Activated naive CD4-positive, alpha-beta T cell treated with anti-CD3 and anti-CD28 coated beads for 36 hours (primary cell): ENCODE data around the gene NEK10. TPM values are rescaled to one million over a fixed set of nuclear protein-coding genes. Genes with fewer than 3 reads are reported as not detected.
"Not testable (repeated sequence)": the region's sequence is repeated elsewhere in the genome, so short reads cannot be mapped to it uniquely, and the experiment has no call there.

ENCODE experiments used
- CTCF ChIA-PET: fragments of 350-600 bp; sonication (Branson Sonifier 250); formaldehyde crosslinking; loops from one replicate; lab custom pipeline; 2021; ENCODE audit warnings: antibody characterized with exemption; lab: Charles Lee
- DNase-seq: peaks from one replicate; pipeline ENCODE4 v3.0.0-alpha.2; 2020
- H3K27ac Mint-ChIP-seq: one replicate; pipeline ENCODE4 v1.8.0; 2021; ENCODE audit warnings: mild to moderate bottlenecking, mixed read lengths
- H3K27me3 Mint-ChIP-seq: one replicate; pipeline ENCODE4 v1.8.0; 2021; ENCODE audit warnings: low read depth, mixed read lengths
- H3K36me3 Mint-ChIP-seq: one replicate; pipeline ENCODE4 v1.8.0; 2021; ENCODE audit warnings: low read depth, mixed read lengths
- H3K4me1 Mint-ChIP-seq: one replicate; pipeline ENCODE4 v1.8.0; 2021; ENCODE audit warnings: low read depth, mixed read lengths
- H3K4me3 Mint-ChIP-seq: one replicate; pipeline ENCODE4 v1.8.0; 2021; ENCODE audit warnings: mild to moderate bottlenecking, moderate library complexity, mixed read lengths
- H3K9me3 Mint-ChIP-seq: one replicate; pipeline ENCODE4 v1.8.0; 2021; ENCODE audit warnings: mixed read lengths
- intact Hi-C: fragments of 100-400 bp; cut with micrococcal nuclease; formaldehyde crosslinking; loops from one replicate; pipeline ENCODE4 v1.15.1; 2023
- total RNA-seq, 2 experiments: library from RNA; stranded (reverse); gene quantifications; one replicate each; pipeline ENCODE4 v1.2.3, GENCODE V29; 2021

Gene NEK10
- total RNA-seq, 2 experiments from 2014 or later = 0.07 to 0.26 TPM

- intact Hi-C loops = no loop called here
- Mint-ChIP-seq H3K27ac (no peak overlapping the region), H3K4me1 (no peaks in the 10 kb centered on the region), H3K9me3 (no peaks in the 10 kb centered on the region), H3K27me3 (no peaks in the 10 kb centered on the region), H3K4me3 (no peak overlapping the region), H3K36me3 (no peaks in the 10 kb centered on the region)
- CTCF ChIA-PET = no interaction called here
- DNase-seq = no peak
These were observed 46.1 kb downstream of the NEK10 start for GRCh38 chr3:27323087-27323570.

- DNase-seq = no peak
- Mint-ChIP-seq H3K9me3 (no peaks in the 10 kb centered on the region), H3K36me3 (no peaks in the 10 kb centered on the region), H3K4me3 (no peak overlapping the region), H3K27me3 (no peaks in the 10 kb centered on the region), H3K4me1 (no peaks in the 10 kb centered on the region), H3K27ac (no peak overlapping the region)
- intact Hi-C loops = no loop called here
- CTCF ChIA-PET = no interaction called here
These were observed 46.5 kb downstream of the NEK10 start for GRCh38 chr3:27322634-27323033.

GRCh38 chr3:27319847-27320526, 49.2 kb downstream of the NEK10 start:
- H3K4me1 Mint-ChIP-seq = no peaks in the 10 kb centered on the region
- no peaks in the 10 kb centered on the region for H3K27me3 Mint-ChIP-seq
- CTCF ChIA-PET = interaction anchor here (0.9 to 1.6 kb wide), 2 partner anchors 147 to 360 kb away, joined by 4 to 6 read pairs; no protein-coding TSS in a partner anchor
- no peak overlapping the region for H3K4me3 Mint-ChIP-seq
- no peaks in the 10 kb centered on the region for H3K9me3 Mint-ChIP-seq
- no peaks in the 10 kb centered on the region for H3K36me3 Mint-ChIP-seq
- no peak overlapping the region for H3K27ac Mint-ChIP-seq
- intact Hi-C loops = loop anchor here (10.0 kb wide), 1 partner anchor 185 kb away; no protein-coding TSS in a partner anchor
- DNase-seq = no peak

- H3K4me1 Mint-ChIP-seq = no peaks in the 10 kb centered on the region
- no peak for DNase-seq
- no peak overlapping the region for H3K4me3 Mint-ChIP-seq
- intact Hi-C loops = loop anchor here (10.0 kb wide), 1 partner anchor 185 kb away; no protein-coding TSS in a partner anchor
- CTCF ChIA-PET = interaction anchor here (1.6 kb wide), 1 partner anchor 361 kb away, joined by 6 read pairs; no protein-coding TSS in a partner anchor
- H3K27me3 Mint-ChIP-seq = no peaks in the 10 kb centered on the region
- H3K9me3 Mint-ChIP-seq = no peaks in the 10 kb centered on the region
- H3K36me3 Mint-ChIP-seq = no peaks in the 10 kb centered on the region
- H3K27ac Mint-ChIP-seq = no peak overlapping the region
These were observed 49.9 kb downstream of the NEK10 start for GRCh38 chr3:27319304-27319703.

- H3K27me3 Mint-ChIP-seq = no peaks in the 10 kb centered on the region
- intact Hi-C loops = loop anchor here (10.0 kb wide), 1 partner anchor 182 kb away; no protein-coding TSS in a partner anchor
- CTCF ChIA-PET = no interaction called here
- H3K9me3 Mint-ChIP-seq = no peaks in the 10 kb centered on the region
- DNase-seq = no peak
- no peaks in the 10 kb centered on the region for H3K4me1 Mint-ChIP-seq
- H3K36me3 Mint-ChIP-seq = no peaks in the 10 kb centered on the region
- no peak overlapping the region for H3K4me3 Mint-ChIP-seq
- H3K27ac Mint-ChIP-seq = no peak overlapping the region
These were observed 52.1 kb downstream of the NEK10 start for GRCh38 chr3:27317096-27317495.

GRCh38 chr3:27315003-27315402, 54.2 kb downstream of the NEK10 start:
- no peaks in the 10 kb centered on the region for H3K4me1 Mint-ChIP-seq
- CTCF ChIA-PET = no interaction called here
- intact Hi-C loops = loop anchor here (10.0 kb wide), 1 partner anchor 180 kb away; no protein-coding TSS in a partner anchor
- no peak overlapping the region for H3K4me3 Mint-ChIP-seq
- peaks cover 2% of the 10 kb centered on the region for H3K27me3 Mint-ChIP-seq
- DNase-seq = no peak
- H3K36me3 Mint-ChIP-seq = no peaks in the 10 kb centered on the region
- no peak overlapping the region for H3K27ac Mint-ChIP-seq
- H3K9me3 Mint-ChIP-seq = no peaks in the 10 kb centered on the region

- intact Hi-C loops = loop anchor here (1.0 to 10.0 kb wide), 5 partner anchors 155 to 1015 kb away; no protein-coding TSS in a partner anchor
- peak; percentile 8 for DNase-seq
- no peak overlapping the region for H3K4me3 Mint-ChIP-seq
These were observed 57.0 kb downstream of the NEK10 start for GRCh38 chr3:27312044-27312668.

GRCh38 chr3:27311400-27311799, 57.8 kb downstream of the NEK10 start:
- CTCF ChIA-PET = interaction anchor here (0.7 to 2.3 kb wide), 4 partner anchors 11 to 369 kb away, joined by 3 to 9 read pairs (median 6); no protein-coding TSS in a partner anchor
- peaks cover 2% of the 10 kb centered on the region for H3K27me3 Mint-ChIP-seq
- no peaks in the 10 kb centered on the region for H3K4me1 Mint-ChIP-seq
- H3K27ac Mint-ChIP-seq = no peak overlapping the region
- no peaks in the 10 kb centered on the region for H3K9me3 Mint-ChIP-seq
- no peaks in the 10 kb centered on the region for H3K36me3 Mint-ChIP-seq
- no peak overlapping the region for H3K4me3 Mint-ChIP-seq
- DNase-seq = no peak
- intact Hi-C loops = loop anchor here (5.0 to 10.0 kb wide), 2 partner anchors 177 to 1016 kb away; no protein-coding TSS in a partner anchor

More at GRCh38 chr3:27312044-27312668, 57.0 kb downstream of the NEK10 start:
- CTCF ChIA-PET = interaction anchor here (0.7 to 1.7 kb wide), 6 partner anchors 9 to 369 kb away, joined by 3 to 9 read pairs (median 3); no protein-coding TSS in a partner anchor
- Mint-ChIP-seq H3K4me1 (no peaks in the 10 kb centered on the region), H3K36me3 (no peaks in the 10 kb centered on the region), H3K27ac (no peak overlapping the region), H3K9me3 (no peaks in the 10 kb centered on the region), H3K27me3 (peaks cover 2% of the 10 kb centered on the region)

- CTCF ChIA-PET = interaction anchor here (0.9 to 2.3 kb wide), 4 partner anchors 10 to 370 kb away, joined by 3 to 9 read pairs (median 6); no protein-coding TSS in a partner anchor
- H3K9me3 Mint-ChIP-seq = no peaks in the 10 kb centered on the region
- no peak overlapping the region for H3K4me3 Mint-ChIP-seq
- peaks cover 2% of the 10 kb centered on the region for H3K27me3 Mint-ChIP-seq
- intact Hi-C loops = loop anchor here (5.0 to 10.0 kb wide), 2 partner anchors 176 to 1017 kb away; no protein-coding TSS in a partner anchor
- DNase-seq = no peak
- no peaks in the 10 kb centered on the region for H3K4me1 Mint-ChIP-seq
- no peaks in the 10 kb centered on the region for H3K36me3 Mint-ChIP-seq
- no peak overlapping the region for H3K27ac Mint-ChIP-seq
These were observed 58.5 kb downstream of the NEK10 start for GRCh38 chr3:27310688-27311087.

GRCh38 chr3:27307566-27307965, 61.6 kb downstream of the NEK10 start:
- H3K27me3 Mint-ChIP-seq = peaks cover 2% of the 10 kb centered on the region
- no peak overlapping the region for H3K4me3 Mint-ChIP-seq
- no peaks in the 10 kb centered on the region for H3K4me1 Mint-ChIP-seq
- no peaks in the 10 kb centered on the region for H3K9me3 Mint-ChIP-seq
- intact Hi-C loops = no loop called here
- H3K27ac Mint-ChIP-seq = no peak overlapping the region
- CTCF ChIA-PET = interaction anchor here (0.6 kb wide), 1 partner anchor 11 kb away, joined by 3 read pairs; no protein-coding TSS in a partner anchor
- no peak for DNase-seq
- no peaks in the 10 kb centered on the region for H3K36me3 Mint-ChIP-seq

- H3K27me3 Mint-ChIP-seq = no peaks in the 10 kb centered on the region
- DNase-seq = no peak
- intact Hi-C loops = no loop called here
- no peaks in the 10 kb centered on the region for H3K4me1 Mint-ChIP-seq
- CTCF ChIA-PET = interaction anchor here (1.1 to 1.2 kb wide), 2 partner anchors 10 to 11 kb away, joined by 3 to 4 read pairs; no protein-coding TSS in a partner anchor
- peaks cover 8% of the 10 kb centered on the region for H3K9me3 Mint-ChIP-seq
- H3K36me3 Mint-ChIP-seq = peaks cover 6% of the 10 kb centered on the region
- H3K4me3 Mint-ChIP-seq = no peak overlapping the region
- H3K27ac Mint-ChIP-seq = no peak overlapping the region
These were observed 66.3 kb downstream of the NEK10 start for GRCh38 chr3:27302891-27303290.

- H3K27me3 Mint-ChIP-seq, H3K4me3 Mint-ChIP-seq, H3K9me3 Mint-ChIP-seq, H3K4me1 Mint-ChIP-seq, intact Hi-C loops, DNase-seq, CTCF ChIA-PET, H3K27ac Mint-ChIP-seq, H3K36me3 Mint-ChIP-seq: not testable (repeated sequence)
These were observed 70.2 kb downstream of the NEK10 start for GRCh38 chr3:27298981-27299380.
